NCI-H748 (cell line): ENCODE results near the gene GHRL.

Experiments used
- DNase-seq: peaks from one replicate; lab custom pipeline; 2025; ENCODE audit not compliant: unreplicated experiment; lab: John Stamatoyannopoulos, UW

The GHRL gene

GRCh38 chr3:10328460-10329071 is 35.8 kb upstream of the GHRL start:
- no peak for DNase-seq

DNA sequence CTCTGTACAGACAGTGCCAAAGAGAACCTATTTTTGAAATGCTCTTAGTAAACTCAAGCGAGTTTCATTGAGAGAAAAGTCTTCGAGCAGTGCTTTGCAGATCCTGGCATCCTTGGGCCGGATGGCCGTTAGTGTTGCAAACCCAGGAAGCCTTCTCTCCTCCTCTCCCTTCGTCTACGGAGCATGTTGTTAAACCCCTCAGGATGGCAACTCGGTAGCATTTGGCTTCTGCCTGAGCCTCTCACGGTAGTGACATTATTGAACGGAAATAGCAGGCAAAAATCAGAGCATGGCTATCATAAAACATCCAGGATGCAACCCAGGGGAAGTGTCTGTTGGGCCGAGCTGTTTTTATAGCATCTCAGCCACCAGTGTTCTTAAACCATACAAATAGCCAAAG is 34.8 kb upstream of the GHRL start:
- DNase-seq, result no peak

DNA sequence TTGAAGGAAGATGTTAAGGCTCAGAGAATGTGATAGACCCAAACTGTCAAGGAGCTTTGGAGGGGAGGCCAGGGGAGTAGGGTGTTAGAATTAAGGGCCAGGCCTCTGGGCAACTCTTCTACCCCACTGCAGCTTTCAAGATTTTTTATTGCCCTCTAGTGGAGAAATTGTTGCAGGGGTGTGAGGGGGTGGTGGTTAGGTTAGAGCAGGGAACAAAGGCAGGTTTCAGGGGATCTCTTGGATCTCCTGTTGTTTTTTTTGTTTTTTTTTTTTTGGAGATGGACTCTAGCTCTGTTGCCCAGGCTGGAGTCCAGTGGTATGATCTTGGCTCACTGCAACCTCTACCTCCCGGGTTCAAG is 29.6 kb upstream of the GHRL start:
- DNase-seq, result peak; percentile 12

DNA sequence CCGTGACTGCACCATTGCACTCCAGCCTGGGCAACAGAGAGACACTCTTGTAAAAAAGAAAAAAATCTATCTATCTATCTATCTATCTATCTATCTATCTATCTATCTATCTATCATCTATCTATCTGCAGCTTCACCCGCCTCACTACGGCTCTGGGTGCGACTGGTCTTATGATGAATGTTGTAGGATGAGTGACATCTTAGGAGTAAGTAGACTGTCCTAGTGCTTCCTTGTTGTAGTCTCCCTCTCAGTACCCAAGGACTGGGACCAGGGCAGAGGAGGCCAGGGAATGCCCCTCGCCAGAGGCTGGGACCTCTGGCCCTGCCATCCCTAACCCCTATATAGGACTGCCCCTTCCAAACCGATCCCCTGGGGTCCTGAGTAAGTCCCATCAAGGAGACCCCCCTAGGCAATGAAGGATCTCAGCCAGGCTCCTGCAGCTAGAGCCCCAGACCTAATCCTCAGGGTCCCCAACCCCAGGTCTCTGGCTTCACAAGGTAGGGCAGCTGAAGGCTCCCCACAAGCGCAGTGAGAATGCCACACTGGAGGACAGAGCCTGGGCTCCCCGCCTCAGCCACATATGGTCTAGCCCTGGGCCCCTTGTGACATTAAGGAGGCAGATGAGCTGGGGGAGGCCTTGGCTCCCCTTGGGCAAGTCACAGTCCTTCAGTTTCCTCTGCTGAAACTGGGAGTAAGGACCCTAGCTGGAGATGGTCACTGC is 29.0 kb upstream of the GHRL start:
- DNase-seq, result no peak

DNA sequence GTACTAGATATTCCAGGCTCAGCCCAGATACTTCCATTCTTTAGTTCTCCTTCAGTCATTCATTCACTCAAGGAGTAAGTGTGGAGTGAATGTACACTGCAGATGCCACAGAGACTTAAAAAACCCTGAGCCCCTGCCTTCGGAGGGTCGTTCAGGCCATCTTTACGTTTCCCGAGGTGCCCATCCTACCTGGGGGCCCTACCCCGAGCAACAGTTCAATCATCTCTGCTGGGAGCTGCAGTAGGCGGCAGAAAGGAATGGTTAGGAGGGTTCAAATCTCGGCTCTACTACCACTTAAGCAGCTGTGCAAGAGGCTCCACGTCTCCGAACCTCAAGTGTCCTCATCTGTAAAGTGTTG is 27.6 kb upstream of the GHRL start:
- no peak for DNase-seq

DNA sequence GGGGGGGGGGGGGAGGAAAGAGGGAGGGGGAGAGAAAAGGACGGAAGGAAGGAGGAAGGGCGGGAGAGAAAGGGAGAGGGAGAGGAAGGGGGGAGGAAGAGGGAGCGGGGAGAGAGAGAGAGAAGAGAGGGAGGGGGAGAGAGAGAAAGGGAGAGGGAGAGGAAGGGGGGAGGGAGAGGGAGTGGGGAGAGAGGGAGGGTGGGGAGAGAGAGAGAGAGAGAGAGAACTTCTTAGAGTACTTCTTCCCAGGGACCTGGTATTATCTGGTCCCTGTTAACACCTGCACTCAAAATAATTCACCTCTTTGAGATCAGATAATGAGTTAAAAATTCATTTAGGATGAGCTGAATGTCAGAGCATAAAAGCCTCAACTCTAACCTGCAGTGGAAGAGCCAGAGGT is 27.1 kb upstream of the GHRL start:
- DNase-seq, result no peak

- DNase-seq, result no peak
Measured at GRCh38 chr3:10319251-10319650, 26.5 kb upstream of the GHRL start.

GRCh38 chr3:10317961-10318350 is 25.2 kb upstream of the GHRL start:
- no peak for DNase-seq

GRCh38 chr3:10317311-10317960 is 24.7 kb upstream of the GHRL start:
- no peak for DNase-seq

GRCh38 chr3:10315771-10316344 is 23.1 kb upstream of the GHRL start:
- DNase-seq, result no peak

GRCh38 chr3:10315101-10315500 is 22.4 kb upstream of the GHRL start:
- no peak for DNase-seq

DNA sequence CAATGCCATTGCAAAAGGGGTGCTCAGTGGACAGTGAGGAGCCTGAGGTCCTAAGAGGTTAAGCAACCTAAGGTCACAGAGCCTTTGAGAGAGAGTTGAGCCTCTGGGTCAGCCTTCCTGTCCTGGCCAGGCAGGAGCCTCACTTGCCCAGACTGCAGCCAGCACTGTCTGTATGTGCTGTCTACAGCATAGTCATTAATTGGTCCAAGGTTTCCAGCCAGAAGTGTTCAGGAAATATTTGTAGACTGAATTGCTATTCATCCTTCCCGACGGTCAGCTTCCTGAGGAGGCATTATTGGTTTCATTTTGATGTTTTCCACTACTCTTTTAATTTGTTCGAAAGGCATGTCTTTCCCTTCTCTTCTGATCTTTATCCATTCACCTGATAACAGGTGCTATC is 20.1 kb upstream of the GHRL start:
- no peak for DNase-seq

GRCh38 chr3:10312391-10312790 is 19.6 kb upstream of the GHRL start:
- DNase-seq, result no peak

GRCh38 chr3:10311710-10312109 is 19.0 kb upstream of the GHRL start:
- DNase-seq, result no peak

DNA sequence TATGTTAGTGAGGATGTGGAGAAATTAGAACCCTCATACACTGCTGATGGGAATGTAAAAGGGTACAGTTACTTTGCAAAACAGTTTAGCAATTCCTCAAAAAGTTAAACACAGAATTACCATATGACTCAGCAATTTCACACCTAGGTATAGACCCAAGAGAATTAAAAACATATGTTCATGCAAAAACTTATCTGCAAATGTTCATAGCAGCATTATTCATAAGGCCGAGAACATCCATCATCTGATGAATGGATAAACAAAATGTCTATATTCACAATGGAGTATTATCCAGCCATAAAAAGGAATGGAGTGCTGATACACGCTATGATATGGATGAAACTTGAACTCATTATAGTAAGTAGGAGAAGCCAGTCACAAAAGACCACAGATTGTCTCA is 17.8 kb upstream of the GHRL start:
- no peak for DNase-seq

DNA sequence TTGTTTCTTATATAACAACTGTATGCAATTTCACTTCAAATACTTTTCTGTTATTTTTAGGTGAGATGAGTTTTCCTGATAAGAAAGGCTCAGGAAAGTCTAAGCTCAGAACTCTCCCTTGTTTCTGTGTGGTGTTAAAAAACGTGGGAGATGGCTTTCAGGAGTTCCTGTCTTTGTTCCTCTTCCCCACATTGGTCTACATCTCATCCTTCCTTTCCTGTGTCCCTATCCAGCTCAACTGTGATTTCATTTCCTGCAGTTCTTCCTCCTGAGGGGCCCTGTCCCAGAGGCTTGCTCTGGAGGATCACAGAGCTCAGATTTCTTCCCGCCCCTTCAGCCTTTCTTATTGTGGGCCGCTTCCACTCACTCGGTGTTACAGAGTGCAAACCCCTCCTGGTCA is 17.0 kb upstream of the GHRL start:
- no peak for DNase-seq

GRCh38 chr3:10308678-10309077 is 15.9 kb upstream of the GHRL start:
- no peak for DNase-seq

- no peak for DNase-seq
Measured at GRCh38 chr3:10306156-10306555, 13.4 kb upstream of the GHRL start.

GRCh38 chr3:10305331-10305902 is 12.7 kb upstream of the GHRL start:
- DNase-seq, result no peak

GRCh38 chr3:10304905-10305304 is 12.2 kb upstream of the GHRL start:
- DNase-seq, result no peak

DNA sequence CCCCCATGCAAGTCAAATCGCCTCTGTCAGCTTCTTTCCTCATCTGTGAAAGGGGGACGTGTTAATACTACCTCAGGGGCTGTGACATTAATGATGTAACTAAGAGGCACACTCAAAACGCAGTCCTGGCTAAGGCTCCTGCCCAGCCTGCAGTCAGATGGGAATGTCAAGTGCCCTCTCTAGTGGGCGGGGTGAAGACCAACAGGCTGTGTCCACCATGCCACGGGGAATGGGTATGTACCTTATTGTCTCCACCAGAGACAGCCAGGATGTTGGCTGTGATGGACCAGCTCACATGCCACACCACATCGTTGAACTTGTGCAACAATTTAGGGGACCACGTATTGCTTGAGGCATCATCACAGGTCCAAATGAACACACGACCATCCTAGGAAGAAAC is 11.0 kb upstream of the GHRL start:
- DNase-seq, result no peak

DNA sequence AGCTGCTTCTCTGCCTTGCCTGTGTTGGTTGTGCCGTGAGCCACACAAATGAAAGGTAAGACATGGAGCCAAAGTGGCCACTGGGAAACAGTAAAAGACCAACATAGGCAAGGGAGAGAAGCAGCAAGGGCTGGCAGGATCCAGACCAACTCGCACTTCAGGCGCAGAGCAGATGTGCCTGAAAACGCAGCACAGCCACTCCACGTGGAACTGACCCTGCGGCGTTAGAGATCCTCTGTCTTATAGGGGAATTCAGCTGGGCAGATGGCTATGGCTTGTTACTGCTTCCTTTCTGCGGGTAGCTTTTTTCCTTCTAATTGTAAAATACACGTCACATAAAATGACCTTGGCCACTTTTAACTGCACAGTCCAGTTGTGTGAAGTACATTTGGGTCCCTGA is 10.4 kb upstream of the GHRL start:
- no peak for DNase-seq
